Liver (tissue), 3 donors: Measurements from ENCODE around the gene KLF13.

Source experiments
- GABPA ChIP-seq, 2 donors: IDR thresholded peaks in 1 of 2; conservative IDR thresholded peaks in 1 of 2; 2 replicates each; pipeline ENCODE4 v1.6.1; 2016; ENCODE audit warnings: antibody characterized with exemption in 2 of 2, mild to moderate bottlenecking in 1 of 2, moderate library complexity in 1 of 2
- HNF4A ChIP-seq, 2 donors: conservative IDR thresholded peaks; 2 replicates each; pipeline ENCODE4 v1.6.1; 2016; ENCODE audit warnings: antibody characterized with exemption in 2 of 2, mild to moderate bottlenecking in 2 of 2
- RAD21 ChIP-seq, 2 donors: IDR thresholded peaks; 2 replicates each; pipeline ENCODE4 v1.6.1; 2016; ENCODE audit warnings: antibody characterized with exemption in 2 of 2, mild to moderate bottlenecking in 2 of 2
- SP1 ChIP-seq: IDR thresholded peaks from 2 replicates; pipeline ENCODE4 v1.6.1; 2018; ENCODE audit warnings: antibody characterized with exemption, mild to moderate bottlenecking
- TAF1 ChIP-seq: conservative IDR thresholded peaks from 2 replicates; pipeline ENCODE4 v1.6.1; 2016; ENCODE audit warnings: antibody characterized with exemption, mild to moderate bottlenecking
- YY1 ChIP-seq: IDR thresholded peaks from 2 replicates; pipeline ENCODE4 v1.6.1; 2016; ENCODE audit warnings: antibody characterized with exemption, mild to moderate bottlenecking
- TF ChIP-seq, protein P1 (sequence below): IDR thresholded peaks from 2 replicates; pipeline ENCODE4 v1.6.1; 2016; ENCODE audit warnings: antibody characterized with exemption, mild to moderate bottlenecking
- TF ChIP-seq, protein P2 (sequence below): fragments of 150-350 bp; IDR thresholded peaks from 2 replicates; pipeline ENCODE4 v1.5.1; 2017; ENCODE audit warnings: improper control_type of control experiment, low read depth, low read length; ENCODE audit not compliant: missing input control
- TF ChIP-seq, protein P3 (sequence below): IDR thresholded peaks from 2 replicates; pipeline ENCODE4 v1.6.1; 2016; ENCODE audit warnings: antibody characterized with exemption
- TF ChIP-seq, protein P4 (sequence below): IDR thresholded peaks from 2 replicates; pipeline ENCODE4 v1.6.1; 2016; ENCODE audit warnings: antibody characterized with exemption
- donor health status: healthy.
- donor health status: healthy.

DNA sequence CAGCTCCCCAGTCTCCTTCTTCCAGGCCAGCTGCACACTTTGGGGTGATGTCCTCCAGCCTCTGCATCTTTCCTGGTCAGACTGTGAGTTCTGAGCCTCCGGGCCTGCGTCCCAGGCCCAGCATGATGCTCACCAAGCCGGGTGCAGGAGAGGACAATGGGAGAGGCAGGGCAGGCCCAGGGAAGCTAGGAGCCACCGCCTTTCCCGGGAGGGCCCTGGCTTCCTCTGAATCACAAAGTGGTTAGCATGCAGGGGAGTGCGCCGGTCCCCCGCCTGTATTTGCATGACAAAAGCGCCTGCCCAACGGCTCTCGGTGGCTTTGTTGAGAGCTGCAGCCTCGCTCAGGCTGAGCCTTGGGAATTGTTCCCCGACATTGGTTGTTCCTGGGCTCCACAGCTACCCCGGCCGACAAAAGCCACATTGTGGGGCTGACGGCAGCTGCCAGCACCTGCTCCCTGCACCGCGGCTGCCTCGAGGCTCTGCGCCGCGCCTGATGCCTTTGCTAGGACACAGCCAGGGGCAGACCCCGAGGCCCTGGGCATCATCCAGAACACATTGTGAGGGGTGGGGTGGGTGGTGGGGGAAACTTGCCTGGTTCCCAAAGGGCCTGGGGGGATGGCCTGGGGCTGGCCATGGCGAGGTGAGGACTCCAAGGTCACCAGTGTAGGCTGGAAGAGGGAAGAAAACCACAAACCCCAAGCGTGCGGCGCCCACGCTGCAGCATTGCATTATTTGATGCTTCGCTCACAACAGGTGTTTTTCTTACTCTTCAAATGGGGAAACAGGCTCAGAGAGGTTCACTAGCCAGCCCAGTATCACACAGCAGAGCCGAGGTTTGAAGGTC, 20.0 kb upstream of the KLF13 start:
- no peak for TF ChIP-seq GABPA (IDR thresholded peaks at IDR 0.05 in 1 of 2, conservative IDR thresholded peaks at IDR 0.05 in 1 of 2)
- no peak for TF ChIP-seq TAF1
- TF ChIP-seq, protein P1, sequence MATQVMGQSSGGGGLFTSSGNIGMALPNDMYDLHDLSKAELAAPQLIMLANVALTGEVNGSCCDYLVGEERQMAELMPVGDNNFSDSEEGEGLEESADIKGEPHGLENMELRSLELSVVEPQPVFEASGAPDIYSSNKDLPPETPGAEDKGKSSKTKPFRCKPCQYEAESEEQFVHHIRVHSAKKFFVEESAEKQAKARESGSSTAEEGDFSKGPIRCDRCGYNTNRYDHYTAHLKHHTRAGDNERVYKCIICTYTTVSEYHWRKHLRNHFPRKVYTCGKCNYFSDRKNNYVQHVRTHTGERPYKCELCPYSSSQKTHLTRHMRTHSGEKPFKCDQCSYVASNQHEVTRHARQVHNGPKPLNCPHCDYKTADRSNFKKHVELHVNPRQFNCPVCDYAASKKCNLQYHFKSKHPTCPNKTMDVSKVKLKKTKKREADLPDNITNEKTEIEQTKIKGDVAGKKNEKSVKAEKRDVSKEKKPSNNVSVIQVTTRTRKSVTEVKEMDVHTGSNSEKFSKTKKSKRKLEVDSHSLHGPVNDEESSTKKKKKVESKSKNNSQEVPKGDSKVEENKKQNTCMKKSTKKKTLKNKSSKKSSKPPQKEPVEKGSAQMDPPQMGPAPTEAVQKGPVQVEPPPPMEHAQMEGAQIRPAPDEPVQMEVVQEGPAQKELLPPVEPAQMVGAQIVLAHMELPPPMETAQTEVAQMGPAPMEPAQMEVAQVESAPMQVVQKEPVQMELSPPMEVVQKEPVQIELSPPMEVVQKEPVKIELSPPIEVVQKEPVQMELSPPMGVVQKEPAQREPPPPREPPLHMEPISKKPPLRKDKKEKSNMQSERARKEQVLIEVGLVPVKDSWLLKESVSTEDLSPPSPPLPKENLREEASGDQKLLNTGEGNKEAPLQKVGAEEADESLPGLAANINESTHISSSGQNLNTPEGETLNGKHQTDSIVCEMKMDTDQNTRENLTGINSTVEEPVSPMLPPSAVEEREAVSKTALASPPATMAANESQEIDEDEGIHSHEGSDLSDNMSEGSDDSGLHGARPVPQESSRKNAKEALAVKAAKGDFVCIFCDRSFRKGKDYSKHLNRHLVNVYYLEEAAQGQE: no peak
- TF ChIP-seq, protein P2, sequence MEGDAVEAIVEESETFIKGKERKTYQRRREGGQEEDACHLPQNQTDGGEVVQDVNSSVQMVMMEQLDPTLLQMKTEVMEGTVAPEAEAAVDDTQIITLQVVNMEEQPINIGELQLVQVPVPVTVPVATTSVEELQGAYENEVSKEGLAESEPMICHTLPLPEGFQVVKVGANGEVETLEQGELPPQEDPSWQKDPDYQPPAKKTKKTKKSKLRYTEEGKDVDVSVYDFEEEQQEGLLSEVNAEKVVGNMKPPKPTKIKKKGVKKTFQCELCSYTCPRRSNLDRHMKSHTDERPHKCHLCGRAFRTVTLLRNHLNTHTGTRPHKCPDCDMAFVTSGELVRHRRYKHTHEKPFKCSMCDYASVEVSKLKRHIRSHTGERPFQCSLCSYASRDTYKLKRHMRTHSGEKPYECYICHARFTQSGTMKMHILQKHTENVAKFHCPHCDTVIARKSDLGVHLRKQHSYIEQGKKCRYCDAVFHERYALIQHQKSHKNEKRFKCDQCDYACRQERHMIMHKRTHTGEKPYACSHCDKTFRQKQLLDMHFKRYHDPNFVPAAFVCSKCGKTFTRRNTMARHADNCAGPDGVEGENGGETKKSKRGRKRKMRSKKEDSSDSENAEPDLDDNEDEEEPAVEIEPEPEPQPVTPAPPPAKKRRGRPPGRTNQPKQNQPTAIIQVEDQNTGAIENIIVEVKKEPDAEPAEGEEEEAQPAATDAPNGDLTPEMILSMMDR: no peak
- no peak for TF ChIP-seq HNF4A (conservative IDR thresholded peaks at IDR 0.05)
- no peak for TF ChIP-seq SP1
- TF ChIP-seq, protein P3, sequence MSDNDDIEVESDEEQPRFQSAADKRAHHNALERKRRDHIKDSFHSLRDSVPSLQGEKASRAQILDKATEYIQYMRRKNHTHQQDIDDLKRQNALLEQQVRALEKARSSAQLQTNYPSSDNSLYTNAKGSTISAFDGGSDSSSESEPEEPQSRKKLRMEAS: no peak
- TF ChIP-seq, protein P4, sequence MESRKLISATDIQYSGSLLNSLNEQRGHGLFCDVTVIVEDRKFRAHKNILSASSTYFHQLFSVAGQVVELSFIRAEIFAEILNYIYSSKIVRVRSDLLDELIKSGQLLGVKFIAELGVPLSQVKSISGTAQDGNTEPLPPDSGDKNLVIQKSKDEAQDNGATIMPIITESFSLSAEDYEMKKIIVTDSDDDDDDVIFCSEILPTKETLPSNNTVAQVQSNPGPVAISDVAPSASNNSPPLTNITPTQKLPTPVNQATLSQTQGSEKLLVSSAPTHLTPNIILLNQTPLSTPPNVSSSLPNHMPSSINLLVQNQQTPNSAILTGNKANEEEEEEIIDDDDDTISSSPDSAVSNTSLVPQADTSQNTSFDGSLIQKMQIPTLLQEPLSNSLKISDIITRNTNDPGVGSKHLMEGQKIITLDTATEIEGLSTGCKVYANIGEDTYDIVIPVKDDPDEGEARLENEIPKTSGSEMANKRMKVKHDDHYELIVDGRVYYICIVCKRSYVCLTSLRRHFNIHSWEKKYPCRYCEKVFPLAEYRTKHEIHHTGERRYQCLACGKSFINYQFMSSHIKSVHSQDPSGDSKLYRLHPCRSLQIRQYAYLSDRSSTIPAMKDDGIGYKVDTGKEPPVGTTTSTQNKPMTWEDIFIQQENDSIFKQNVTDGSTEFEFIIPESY: no peak
- no peak for TF ChIP-seq YY1
- TF ChIP-seq RAD21 (IDR thresholded peaks at IDR 0.05): no peak
